ENCODE results near the gene MPV17L2.

- TF ChIP-seq CTCF (IDR thresholded peaks at IDR 0.05) (no peak), POLR2A (IDR thresholded peaks at IDR 0.05) (no peak)
These were observed 4.9 kb downstream of the MPV17L2 start for GRCh38 chr19:18197941-18198340.

Data from testis (tissue), 2 donors.